Keratinocyte (primary cell): ENCODE data around the gene PMVK. TPM values are rescaled to one million over a fixed set of nuclear protein-coding genes. Genes with fewer than 3 reads are reported as not detected.

Source experiments
- DNase-seq: peaks from one replicate; pipeline ENCODE4 v3.0.0-alpha.2; 2011; ENCODE audit warnings: low read depth, missing footprints, low spot score
- FAIRE-seq: peaks from 2 replicates; lab custom pipeline; 2011; peaks lifted over from hg19 to GRCh38; lab: Jason Lieb, UNC
- H2AFZ ChIP-seq: 2 replicates; pipeline ENCODE4 v1.6.0; 2012; ENCODE audit warnings: low read length, control low read depth, inconsistent platforms; ENCODE audit not compliant: control insufficient read depth
- H3K27ac ChIP-seq: 2 replicates; pipeline ENCODE4 v1.5.1; 2011; ENCODE audit warnings: low read length; ENCODE audit not compliant: control insufficient read depth, insufficient read depth
- H3K27me3 ChIP-seq: 3 replicates; pipeline ENCODE4 v1.6.0; 2011; ENCODE audit warnings: low read length; ENCODE audit not compliant: control insufficient read depth, insufficient read depth; ENCODE audit errors: extremely low read depth
- H3K36me3 ChIP-seq, 2 experiments: 2 replicates in 1 of 2; 3 replicates in 1 of 2; pipeline ENCODE4 v1.5.1; 2011; ENCODE audit warnings: low read length in 2 of 2, mild to moderate bottlenecking in 1 of 2; ENCODE audit not compliant: control insufficient read depth in 2 of 2, insufficient read depth in 2 of 2; ENCODE audit errors: extremely low read depth in 1 of 2
- H3K4me1 ChIP-seq: 3 replicates; pipeline ENCODE4 v1.5.1; 2011; ENCODE audit warnings: low read length; ENCODE audit not compliant: control insufficient read depth, insufficient read depth; ENCODE audit errors: extremely low read depth
- H3K4me2 ChIP-seq: 3 replicates; pipeline ENCODE4 v1.6.0; 2011; ENCODE audit warnings: low read depth, low read length; ENCODE audit not compliant: control insufficient read depth, insufficient read depth; ENCODE audit errors: extremely low read depth
- H3K4me3 ChIP-seq, 3 experiments: fragments of 200-600 bp in 1 of 3; sonication (generic) in 1 of 3; 2 replicates in 2 of 3; 3 replicates in 1 of 3; pipeline ENCODE4 v1.5.1; 2011 to 2016; ENCODE audit warnings: low read length in 3 of 3, mild to moderate bottlenecking in 3 of 3, control low read depth in 2 of 3, inconsistent platforms in 1 of 3, low read depth in 1 of 3, mixed read lengths in 1 of 3, mixed run types in 1 of 3, moderate library complexity in 1 of 3; ENCODE audit not compliant: control insufficient read depth in 2 of 3, insufficient read depth in 2 of 3; ENCODE audit errors: extremely low read depth in 1 of 3
- H3K79me2 ChIP-seq: 2 replicates; pipeline ENCODE4 v1.6.0; 2012; ENCODE audit warnings: low read length; ENCODE audit not compliant: control insufficient read depth, insufficient read depth
- H3K9ac ChIP-seq: 3 replicates; pipeline ENCODE4 v1.6.0; 2011; ENCODE audit warnings: low read length; ENCODE audit not compliant: control insufficient read depth, insufficient read depth; ENCODE audit errors: extremely low read depth
- H3K9me1 ChIP-seq: 3 replicates; pipeline ENCODE4 v1.6.0; 2011; ENCODE audit warnings: low read length; ENCODE audit not compliant: control insufficient read depth, insufficient read depth; ENCODE audit errors: extremely low read depth
- H3K9me3 ChIP-seq: 2 replicates; pipeline ENCODE4 v1.5.1; 2012; ENCODE audit warnings: low read depth, low read length; ENCODE audit not compliant: control insufficient read depth
- H4K20me1 ChIP-seq: 3 replicates; pipeline ENCODE4 v1.6.0; 2011; ENCODE audit warnings: low read length; ENCODE audit not compliant: control insufficient read depth, insufficient read depth; ENCODE audit errors: extremely low read depth
- CTCF ChIP-seq, 3 experiments: IDR thresholded peaks in 1 of 3; conservative IDR thresholded peaks in 1 of 3; optimal IDR thresholded peaks in 1 of 3; 2 replicates in 2 of 3; 3 replicates in 1 of 3; pipeline versions ENCODE3 to v1.5.1; 2011; ENCODE audit warnings: low read length in 3 of 3, mild to moderate bottlenecking in 3 of 3, moderate library complexity in 2 of 3, control low read depth in 1 of 3, inconsistent platforms in 1 of 3; ENCODE audit not compliant: insufficient read depth in 2 of 3; ENCODE audit errors: extremely low read depth in 1 of 3
- EZH2 ChIP-seq: IDR thresholded peaks from one replicate; pipeline ENCODE4 v1.6.1; 2012; ENCODE audit warnings: inconsistent platforms, mild to moderate bottlenecking, low read length, moderate library complexity
- dilution Hi-C: fragments of 300-500 bp; cut with MboI; formaldehyde crosslinking; loops from one replicate; pipeline ENCODE4 v1.7.0; 2020; ENCODE audit warnings: low sequenced_read_pairs; ENCODE audit not compliant: extremely low pct_ligation_motif_present
- polyA plus RNA-seq, 5 experiments: library from polyadenylated mRNA; depleted of rRNA in 3 of 5; stranded (reverse) in 3 of 5; stranded (forward) in 1 of 5; unstranded in 1 of 5; fragments of >200 nt; gene quantifications; 1 replicate in 1 of 5; 2 replicates in 3 of 5; 3 replicates in 1 of 5; pipeline versions ENCODE4 v1.2.1 to v1.2.3, GENCODE V29; 2011 to 2012; ENCODE audit warnings: missing spikeins in 2 of 5, low read depth in 1 of 5, low replicate concordance in 1 of 5

The PMVK gene
- polyA plus RNA-seq, 1 donor (not counting 4 experiments of a cell fraction or from before 2014, with no cell fraction given) = 25.1 TPM

DNA sequence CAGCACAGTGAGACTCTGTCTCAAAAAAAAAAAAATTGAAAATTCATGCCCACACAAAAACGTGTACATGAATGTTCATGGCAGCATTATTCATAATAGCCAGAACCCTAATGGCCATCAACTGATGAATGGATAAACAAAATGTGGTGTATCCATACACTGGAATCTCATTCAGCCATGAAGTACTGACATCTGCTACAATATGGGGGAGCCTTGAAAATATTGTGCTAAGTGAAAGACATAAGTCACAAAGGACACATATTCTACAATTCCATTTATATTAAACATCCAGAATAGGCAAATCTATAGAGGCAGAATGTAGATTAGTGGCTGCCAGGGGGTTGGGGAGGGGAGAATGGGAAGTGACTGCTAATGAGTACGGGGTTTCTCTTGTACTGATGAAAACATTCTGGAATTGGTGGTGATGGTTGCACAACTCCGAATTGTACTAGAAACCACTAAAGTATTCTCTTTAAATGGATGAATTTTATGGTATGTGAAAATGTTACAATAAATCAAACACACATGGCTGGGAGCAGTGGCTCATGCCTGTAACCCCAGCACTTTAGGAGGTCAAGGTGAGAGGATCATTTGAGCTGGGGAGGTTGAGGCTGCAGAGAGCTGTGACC lies 33.5 kb downstream of the PMVK start:
- Histone ChIP-seq H3K9me1 (no peaks in the 10 kb centered on the region), H3K9ac (no peak overlapping the region), H4K20me1 (no peaks in the 10 kb centered on the region), H3K27ac (no peak overlapping the region), H3K9me3 (no peaks in the 10 kb centered on the region), H3K4me1 (no peaks in the 10 kb centered on the region), H3K4me2 (no peak overlapping the region), H3K79me2 (no peaks in the 10 kb centered on the region), H3K27me3 (no peaks in the 10 kb centered on the region), H2AFZ (no peak overlapping the region), H3K4me3 (no peak overlapping the region), H3K36me3 (no peaks in the 10 kb centered on the region)
- TF ChIP-seq EZH2 = no peak
- no peak for TF ChIP-seq CTCF (optimal IDR thresholded peaks at IDR 0.05 in 1 of 3, IDR thresholded peaks at IDR 0.05 in 1 of 3, conservative IDR thresholded peaks at IDR 0.05 in 1 of 3; ENCODE audit: extremely low read depth in 1 of 3, insufficient read depth in 2 of 3, low read length in 3 of 3)
- dilution Hi-C loops = no loop called here
- FAIRE-seq (no peak), DNase-seq (no peak)

DNA sequence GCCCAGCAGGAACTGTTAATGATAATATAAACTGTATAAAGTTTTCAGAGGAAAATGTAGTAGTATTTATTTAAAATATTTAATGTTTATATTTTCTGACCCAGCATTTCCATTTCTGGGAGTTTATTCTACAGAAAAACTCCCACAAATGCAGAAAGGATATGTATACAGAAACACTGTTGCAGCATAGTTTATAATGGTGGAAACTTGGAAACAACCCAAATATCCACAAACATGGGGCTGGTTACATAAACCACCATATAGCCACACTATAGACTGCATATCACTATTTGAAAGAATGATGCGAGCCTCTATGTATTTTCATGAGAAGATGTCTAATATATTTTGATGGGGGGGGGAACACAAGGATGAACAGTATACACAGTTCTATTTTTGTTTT lies 34.9 kb downstream of the PMVK start:
- Histone ChIP-seq H2AFZ (no peak overlapping the region), H3K9me1 (no peaks in the 10 kb centered on the region), H3K4me2 (no peak overlapping the region), H3K27me3 (no peaks in the 10 kb centered on the region), H3K9ac (no peak overlapping the region), H3K36me3 (no peaks in the 10 kb centered on the region), H3K79me2 (no peaks in the 10 kb centered on the region), H3K4me3 (no peak overlapping the region), H4K20me1 (no peaks in the 10 kb centered on the region), H3K9me3 (no peaks in the 10 kb centered on the region), H3K4me1 (no peaks in the 10 kb centered on the region), H3K27ac (no peak overlapping the region)
- TF ChIP-seq EZH2 = no peak
- no peak for TF ChIP-seq CTCF (optimal IDR thresholded peaks at IDR 0.05 in 1 of 3, IDR thresholded peaks at IDR 0.05 in 1 of 3, conservative IDR thresholded peaks at IDR 0.05 in 1 of 3; ENCODE audit: extremely low read depth in 1 of 3, insufficient read depth in 2 of 3, low read length in 3 of 3)
- dilution Hi-C loops = no loop called here
- DNase-seq (no peak), FAIRE-seq (no peak)
